GM12892 (cell line): ENCODE data around the gene EXD3.

Experiments
- DNase-seq: peaks from one replicate; pipeline ENCODE4 v3.0.0; 2011; ENCODE audit not compliant: insufficient read length
- FAIRE-seq: peaks from 2 replicates; lab custom pipeline; 2011; peaks lifted over from hg19 to GRCh38; lab: Jason Lieb, UNC
- POLR2A ChIP-seq: IDR thresholded peaks from 2 replicates; pipeline ENCODE4 v1.6.1; 2011; ENCODE audit warnings: low read depth, low read length, control low read depth
- POLR2AphosphoS5 ChIP-seq: IDR thresholded peaks from 2 replicates; pipeline ENCODE4 v1.6.1; 2011; ENCODE audit warnings: low read depth, low read length, control low read depth
- TAF1 ChIP-seq: IDR thresholded peaks from 2 replicates; pipeline ENCODE4 v1.6.1; 2011; ENCODE audit warnings: low read depth, mild to moderate bottlenecking, control low read depth, low read length, borderline replicate concordance

The EXD3 gene

GRCh38 chr9:137437691-137438590, 15.0 kb upstream of the EXD3 start:
- TF ChIP-seq TAF1: no peak
- TF ChIP-seq POLR2A: no peak
- TF ChIP-seq POLR2AphosphoS5: no peak
- no peak for FAIRE-seq
- no peak for DNase-seq

GRCh38 chr9:137436761-137437600, 14.0 kb upstream of the EXD3 start:
- no peak for DNase-seq
- no peak for TF ChIP-seq POLR2A
- TF ChIP-seq TAF1: no peak
- TF ChIP-seq POLR2AphosphoS5: no peak
- no peak for FAIRE-seq

DNA sequence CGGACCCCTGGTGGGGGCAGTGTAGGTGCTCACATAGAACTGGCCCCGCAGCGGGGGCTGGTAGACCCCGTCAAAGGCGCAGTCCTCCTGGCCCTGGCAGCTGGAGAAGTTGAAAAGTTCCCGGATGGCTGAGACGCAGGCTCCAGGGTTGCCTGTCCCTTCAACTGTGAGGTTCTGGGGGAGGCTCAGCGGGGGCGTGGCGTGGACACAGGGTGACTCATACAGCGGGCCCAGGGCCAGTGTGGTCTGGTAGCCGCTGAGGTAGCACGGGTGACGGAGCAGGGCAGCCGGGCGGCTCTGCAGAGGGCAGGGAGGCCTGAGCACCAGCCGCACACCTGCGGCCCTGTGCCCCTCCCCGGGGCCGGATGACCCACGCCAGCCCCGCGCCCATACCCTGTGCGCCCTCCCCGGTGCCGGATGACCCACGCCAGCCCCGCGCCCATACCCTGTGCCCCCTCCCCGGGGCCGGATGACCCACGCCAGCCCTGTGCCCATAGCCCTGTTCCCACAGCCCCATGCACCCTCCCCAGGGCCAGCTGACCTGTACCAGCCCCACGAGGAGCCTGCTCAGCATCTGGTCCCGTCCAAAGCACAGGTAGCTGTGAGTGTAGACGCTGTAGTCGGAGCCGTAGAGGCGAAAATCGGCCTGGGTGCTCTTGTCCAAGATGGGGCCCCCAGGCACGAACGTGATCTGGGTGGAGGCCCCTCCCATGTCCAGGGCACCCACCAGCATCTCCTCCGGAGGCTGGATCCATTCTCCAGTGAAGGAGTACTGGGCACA, 13.2 kb upstream of the EXD3 start:
- FAIRE-seq (no peak), DNase-seq (no peak)
- TF ChIP-seq POLR2A: no peak
- TF ChIP-seq POLR2AphosphoS5: no peak
- no peak for TF ChIP-seq TAF1

- DNase-seq (no peak), FAIRE-seq (no peak)
- no peak for TF ChIP-seq POLR2AphosphoS5
Measured at GRCh38 chr9:137435381-137435891, 12.5 kb upstream of the EXD3 start.

DNA sequence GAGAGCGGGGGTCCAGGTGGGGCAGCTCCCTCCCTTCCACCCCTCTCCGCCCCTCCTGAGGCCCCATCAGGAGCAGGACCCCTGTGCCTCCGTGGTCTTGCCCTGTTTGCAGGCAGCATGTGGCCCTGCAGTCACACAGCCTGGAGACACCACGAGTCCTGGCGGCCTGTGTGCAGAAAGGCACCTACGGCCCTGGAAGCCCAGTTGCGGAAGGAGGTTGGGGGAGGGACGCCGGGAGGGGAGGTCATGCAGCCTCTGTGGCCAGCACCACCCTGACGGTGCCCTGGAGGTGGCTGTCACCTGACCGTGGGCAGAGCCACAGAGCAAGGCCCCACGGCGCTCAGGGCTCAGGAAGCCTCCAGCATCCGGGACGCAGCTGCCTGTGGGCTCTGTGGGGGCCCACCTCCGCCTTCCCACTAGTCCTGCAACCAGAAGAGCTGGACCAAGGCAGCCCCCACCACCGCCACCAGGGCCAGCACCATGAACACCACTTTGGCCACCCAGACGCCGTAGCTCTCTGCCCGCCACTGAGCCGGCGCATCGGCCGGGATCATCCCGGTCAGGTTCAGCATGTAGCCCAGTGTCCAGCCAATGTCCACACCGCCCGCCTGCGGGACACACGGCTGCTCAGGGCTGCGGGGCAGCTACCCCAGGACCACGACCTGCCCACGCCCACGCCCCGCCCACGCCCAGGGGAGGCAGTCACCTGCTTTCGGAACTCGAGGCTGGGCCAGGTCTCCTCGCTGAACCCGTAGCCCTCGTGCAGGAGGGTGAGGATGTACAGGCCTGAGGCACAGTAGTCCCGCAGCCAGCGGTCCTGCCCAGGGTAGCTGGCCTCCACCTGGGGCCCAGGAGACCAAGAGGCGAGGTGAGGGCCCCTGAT, 11.8 kb upstream of the EXD3 start:
- FAIRE-seq (no peak), DNase-seq (no peak)
- no peak for TF ChIP-seq TAF1
- no peak for TF ChIP-seq POLR2A
- TF ChIP-seq POLR2AphosphoS5: no peak

- DNase-seq (no peak), FAIRE-seq (no peak)
- TF ChIP-seq POLR2A (no peak), TAF1 (no peak), POLR2AphosphoS5 (no peak)
Measured at GRCh38 chr9:137433916-137434431, 11.0 kb upstream of the EXD3 start.

- FAIRE-seq: no peak
- no peak for TF ChIP-seq TAF1
- TF ChIP-seq POLR2AphosphoS5: no peak
- no peak for TF ChIP-seq POLR2A
Measured at GRCh38 chr9:137433349-137433915, 10.5 kb upstream of the EXD3 start.

GRCh38 chr9:137432687-137433348, 9.9 kb upstream of the EXD3 start:
- no peak for TF ChIP-seq POLR2AphosphoS5
- TF ChIP-seq POLR2A: no peak
- no peak for TF ChIP-seq TAF1
- no peak for DNase-seq
- FAIRE-seq: no peak

More at GRCh38 chr9:137433349-137433915, 10.5 kb upstream of the EXD3 start:
- no peak for DNase-seq

DNA sequence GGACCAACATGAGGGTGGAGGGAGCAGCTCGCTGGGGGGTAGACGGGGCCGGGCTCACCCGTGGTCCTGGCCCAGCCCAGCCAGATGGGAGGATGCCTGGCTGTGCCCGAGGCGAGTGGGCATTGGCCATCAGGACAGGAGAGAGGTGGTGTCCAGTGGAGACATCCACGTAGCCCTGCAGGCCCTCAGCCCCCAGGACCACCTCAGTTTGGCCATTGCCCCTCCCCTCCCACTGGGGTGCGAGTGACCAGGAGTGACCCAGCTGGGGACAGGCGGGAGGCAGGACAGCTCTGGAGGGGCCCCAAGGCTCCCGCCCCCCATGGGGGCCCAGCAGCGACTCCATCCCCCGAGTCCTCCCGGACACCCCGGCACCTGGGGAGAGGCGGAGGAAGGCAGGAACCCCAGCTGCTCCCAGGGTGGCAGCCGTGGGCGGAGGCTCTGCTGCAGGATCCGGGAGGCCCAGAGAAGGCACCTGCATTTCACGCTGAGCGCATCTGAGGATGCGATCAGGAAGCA, 8.5 kb upstream of the EXD3 start:
- TF ChIP-seq TAF1: no peak
- no peak for TF ChIP-seq POLR2AphosphoS5
- TF ChIP-seq POLR2A: no peak
- FAIRE-seq (no peak), DNase-seq (no peak)
